ENCODE measurements around the gene TMEM150B.

Gene TMEM150B

GRCh38 chr19:55304279-55304978 lies 20.7 kb downstream of the TMEM150B start:
- peak; percentile 32 for DNase-seq

DNA sequence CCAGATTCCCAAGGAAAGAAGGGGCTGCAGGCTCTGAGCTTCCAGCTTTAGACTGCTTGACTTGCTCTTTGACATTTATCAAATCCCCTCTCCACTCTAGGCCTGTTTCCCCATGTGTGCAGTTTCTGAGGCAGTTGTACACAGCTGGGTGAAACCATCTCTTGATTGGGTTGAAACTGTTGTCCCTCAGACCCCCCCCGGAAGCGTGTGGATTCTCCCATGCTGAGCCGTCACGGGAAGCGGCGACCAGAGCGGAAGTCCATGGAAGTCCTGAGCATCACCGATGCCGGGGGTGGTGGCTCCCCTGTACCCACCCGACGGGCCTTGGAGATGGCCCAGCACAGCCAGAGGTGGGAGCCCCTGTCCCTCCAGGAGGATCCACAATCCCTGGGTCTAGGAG lies 21.7 kb downstream of the TMEM150B start:
- DNase-seq = no peak

DNA sequence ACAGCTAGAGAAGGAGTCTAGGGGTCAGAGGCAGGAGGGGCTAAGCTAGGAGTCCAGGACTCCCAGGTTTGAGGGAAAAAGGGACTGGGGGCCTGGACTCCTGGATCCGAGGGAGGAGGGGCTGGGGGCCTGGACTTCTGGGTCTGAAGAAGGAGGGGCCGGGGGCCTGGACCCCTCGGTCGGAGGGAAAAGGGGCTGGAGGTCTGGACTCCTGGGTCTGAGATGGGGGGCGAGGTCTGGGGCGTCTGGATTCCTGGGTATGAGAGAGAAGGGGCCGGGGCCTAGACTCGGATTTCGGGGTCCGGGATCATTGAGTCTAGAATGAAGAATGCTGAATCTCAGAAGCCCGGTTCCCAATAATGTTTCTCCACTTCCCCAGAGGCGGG lies 22.8 kb downstream of the TMEM150B start:
- no peak for DNase-seq

GRCh38 chr19:55301459-55302317 lies 23.5 kb downstream of the TMEM150B start:
- DNase-seq = peak; percentile 72

- no peak for DNase-seq
Observed at GRCh38 chr19:55300886-55301458, 24.2 kb downstream of the TMEM150B start.

- DNase-seq = no peak
Observed at GRCh38 chr19:55299991-55300390, 25.1 kb downstream of the TMEM150B start.

DNA sequence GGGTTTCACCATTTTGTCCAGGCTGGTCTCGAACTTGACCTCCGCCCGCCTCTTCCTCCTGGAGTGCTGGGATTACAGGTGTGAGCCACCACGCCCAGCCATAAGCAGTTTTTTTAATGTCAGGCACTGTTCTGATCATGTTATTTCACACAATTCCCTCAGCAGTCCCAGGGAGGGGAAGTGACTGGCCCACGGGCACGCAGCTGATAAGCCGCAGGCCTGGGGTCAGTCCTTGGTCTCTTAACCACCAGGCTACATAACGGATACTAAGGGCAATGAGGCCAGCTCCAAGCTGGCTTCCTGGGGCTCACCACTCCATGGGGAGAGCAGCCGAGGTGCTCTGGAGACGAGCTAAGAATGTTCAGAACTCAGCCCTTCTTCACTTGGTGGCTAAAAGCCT lies 27.9 kb downstream of the TMEM150B start:
- no peak for DNase-seq

- DNase-seq = no peak
Observed at GRCh38 chr19:55289117-55289796, 35.9 kb downstream of the TMEM150B start.

GRCh38 chr19:55287361-55288079 lies 37.6 kb downstream of the TMEM150B start:
- no peak for DNase-seq

DNA sequence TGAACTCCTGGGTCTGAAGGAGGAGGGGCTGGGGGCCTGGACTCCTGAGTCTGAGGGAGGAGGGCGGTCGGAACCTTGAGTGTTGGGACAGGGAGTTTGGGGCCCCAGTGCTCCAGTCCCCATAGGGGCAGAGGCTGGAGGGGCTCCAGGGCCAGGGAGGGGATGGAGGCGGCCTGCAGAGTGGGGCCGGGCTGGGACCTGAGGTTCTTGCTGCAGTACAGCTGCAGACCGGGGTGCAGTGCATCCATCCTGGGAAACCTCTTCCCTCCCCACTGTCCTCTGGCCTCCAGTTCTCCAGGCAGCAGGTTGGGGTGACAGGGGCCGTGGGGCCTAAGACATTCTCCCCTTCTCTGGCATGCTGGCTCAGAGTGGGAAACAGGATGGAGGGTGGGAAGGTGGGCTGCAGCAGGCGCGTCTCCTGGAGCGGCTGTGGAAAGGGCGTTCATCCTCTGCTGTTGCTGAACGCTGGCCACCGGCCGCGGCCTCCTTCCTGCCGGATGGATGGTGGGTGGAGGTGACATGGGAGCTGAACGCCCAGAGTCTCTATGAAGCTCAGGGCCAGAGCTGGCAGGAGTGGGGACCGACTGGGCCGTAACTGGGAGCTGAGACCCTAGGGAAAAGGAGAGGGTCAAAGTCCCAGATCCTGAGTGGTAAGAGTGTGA lies 39.8 kb downstream of the TMEM150B start:
- no peak for DNase-seq

DNA sequence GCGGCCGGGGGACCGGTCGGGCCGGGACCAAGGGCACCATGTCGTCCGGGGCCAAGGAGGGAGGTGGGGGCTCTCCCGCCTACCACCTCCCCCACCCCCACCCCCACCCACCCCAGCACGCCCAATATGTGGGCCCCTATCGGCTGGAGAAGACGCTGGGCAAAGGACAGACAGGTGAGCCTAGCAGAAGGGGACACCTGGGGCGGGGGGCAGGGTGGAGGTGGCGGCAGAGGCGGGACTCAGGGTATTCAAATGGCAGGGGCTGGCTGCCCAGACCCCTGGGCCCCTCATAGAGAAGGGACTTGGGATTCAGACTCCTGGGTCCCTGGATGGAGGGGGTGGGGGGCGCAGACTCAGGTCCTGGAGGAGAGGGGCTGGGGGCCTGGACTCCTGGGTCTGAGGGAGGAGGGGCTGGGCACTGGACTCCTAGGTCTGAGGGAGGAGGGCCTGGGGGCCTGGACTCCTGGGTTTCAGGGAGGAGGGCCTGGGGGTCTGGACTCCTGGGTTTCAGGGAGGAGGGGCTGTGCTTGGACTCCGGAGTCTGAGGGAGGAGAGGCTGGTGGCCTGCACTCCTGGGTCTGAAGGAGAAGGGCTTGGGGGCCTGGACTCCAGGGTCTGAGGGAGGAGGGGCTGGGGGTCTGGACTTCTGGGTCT lies 40.6 kb downstream of the TMEM150B start:
- no peak for DNase-seq

DNA sequence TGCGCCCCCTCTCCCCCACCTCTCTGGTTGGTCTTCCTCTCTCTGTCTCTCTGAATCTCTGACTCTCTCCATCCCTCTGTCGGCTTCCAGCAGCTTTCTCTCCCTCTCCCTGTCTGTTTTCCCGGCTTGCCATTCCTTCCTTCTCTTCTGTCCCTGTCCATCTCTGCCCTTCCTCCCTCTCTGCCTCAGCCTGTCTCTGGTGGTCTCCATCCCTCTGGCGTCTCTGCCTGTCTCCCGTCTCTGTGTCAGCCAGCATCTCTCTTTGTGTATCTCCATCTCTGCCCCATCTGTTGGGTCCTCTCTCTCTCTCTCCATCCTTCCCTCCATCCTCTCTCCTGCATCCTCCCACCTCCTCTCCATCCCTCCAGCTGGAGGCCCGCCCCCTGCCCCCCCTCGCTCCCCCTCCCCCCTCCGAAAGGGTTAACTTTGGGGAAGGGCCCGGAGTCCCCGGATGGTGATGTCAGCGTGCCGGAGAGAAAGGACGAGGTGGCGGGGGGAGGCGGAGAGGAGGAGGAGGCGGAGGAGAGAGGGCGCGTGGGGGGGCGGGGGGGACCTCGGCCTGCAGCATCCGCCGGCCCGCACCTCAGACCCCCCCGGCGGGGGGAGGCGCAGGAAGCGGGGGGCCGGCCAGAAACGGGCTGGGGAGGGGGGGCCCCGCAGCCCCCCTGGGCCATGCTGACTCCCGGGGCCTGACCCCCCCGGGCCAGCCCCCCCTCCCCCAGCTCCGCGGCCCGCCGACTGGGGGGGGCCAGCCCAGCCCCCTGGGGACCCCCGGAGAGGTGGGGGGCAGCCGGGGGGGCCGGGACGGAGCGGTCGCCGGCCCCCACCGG lies 41.4 kb downstream of the TMEM150B start, which contains the start of gene BRSK1:
BRSK1 (plus strand) TSS at position 450 of the 830 bp plus-strand sequence. CDS start 446 bp downstream, outside the sequence.
- DNase-seq = peak; percentile 31

- peak; percentile 95 for DNase-seq
Observed at GRCh38 chr19:55279770-55280643, 45.1 kb downstream of the TMEM150B start, which contains the start of gene HSPBP1. TSS of gene HSPBP1 (minus strand) at chr19:55280110. CDS start at chr19:55279608, 502 bp downstream.

DNA sequence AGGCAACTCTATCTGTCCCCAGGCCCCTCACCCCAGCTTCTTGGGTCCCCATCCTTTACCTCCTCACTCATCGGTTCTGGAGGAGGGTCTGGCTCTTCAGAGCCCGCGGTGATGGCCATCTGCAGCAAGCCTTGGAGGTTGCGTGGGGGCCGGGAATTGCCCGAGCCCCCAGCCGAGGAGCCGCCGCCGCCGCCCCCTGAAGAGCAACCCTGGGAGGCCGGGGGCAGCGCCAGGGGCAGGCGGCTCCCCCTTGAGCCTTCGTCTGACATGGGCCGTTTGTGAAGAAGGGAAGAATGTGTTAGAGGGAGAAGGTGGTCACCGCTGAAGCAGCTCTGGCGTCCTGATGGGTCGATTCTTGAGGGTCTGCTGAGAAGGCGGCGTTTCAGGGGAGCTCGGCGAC lies 45.8 kb downstream of the TMEM150B start:
- DNase-seq = no peak

GRCh38 chr19:55278391-55279135 lies 46.6 kb downstream of the TMEM150B start:
- DNase-seq = no peak

- no peak for DNase-seq
Observed at GRCh38 chr19:55277494-55277893, 47.6 kb downstream of the TMEM150B start.

DNA sequence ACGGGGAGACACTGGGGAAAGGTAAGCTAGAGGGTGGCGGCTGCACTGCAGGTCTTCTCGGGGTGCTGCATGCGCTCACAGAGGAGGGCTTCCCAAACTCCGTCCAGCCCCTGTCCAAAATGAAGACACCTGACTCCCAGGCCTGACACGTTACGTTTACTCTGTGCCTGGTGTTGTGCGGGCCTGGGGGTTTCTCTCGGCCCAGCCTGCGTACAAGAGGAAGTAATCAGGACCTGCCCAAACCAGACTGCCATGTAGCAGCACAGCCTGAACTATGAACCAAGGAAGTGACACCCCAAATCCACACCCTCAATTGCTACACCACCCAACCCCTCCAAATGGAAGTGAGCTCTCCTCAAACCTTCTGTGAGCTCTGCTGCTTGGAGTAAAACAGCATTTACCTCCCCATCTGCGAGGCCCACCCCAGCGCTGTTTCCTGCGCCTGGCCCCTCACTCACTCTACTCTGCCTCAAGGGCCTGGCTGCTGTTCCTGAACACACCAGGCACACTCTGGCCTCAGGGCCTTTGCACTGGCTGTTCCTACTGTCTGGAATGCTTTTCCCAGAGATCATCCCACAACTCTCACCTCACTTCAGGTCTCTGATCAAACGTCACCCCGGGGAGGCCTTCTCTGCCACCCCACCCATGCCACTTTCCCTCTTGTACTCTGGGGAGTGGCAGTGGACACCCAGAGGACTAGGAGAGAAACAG lies 48.3 kb downstream of the TMEM150B start:
- DNase-seq = no peak
